ENCODE data around the gene MRPS27. TPM values are rescaled to one million over a fixed set of nuclear protein-coding genes. Genes with fewer than 3 reads are reported as not detected.

The MRPS27 gene
- total RNA-seq, 6 experiments from 2014 or later = 28.6 to 40.3 (median 36.0) TPM

DNA sequence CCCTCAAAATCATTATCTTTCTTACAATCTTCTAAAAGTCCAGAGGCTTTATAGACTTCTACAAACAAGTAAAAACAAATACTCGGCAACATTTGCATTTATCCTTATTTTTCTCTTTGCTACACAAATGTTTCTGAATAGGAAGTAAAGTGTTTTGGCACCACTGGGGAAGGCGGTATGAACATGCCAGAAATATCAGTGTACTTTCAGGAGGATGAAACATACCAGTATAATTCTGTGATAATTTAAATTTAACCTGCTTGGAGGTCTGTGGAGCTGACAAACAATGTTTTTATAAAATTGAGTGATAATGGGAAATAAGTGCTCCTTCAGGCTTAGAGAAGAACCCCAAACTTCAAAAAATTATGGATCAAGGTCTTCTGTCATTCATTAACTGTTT is 51.8 kb downstream of the MRPS27 start:
- Histone ChIP-seq H3K27ac (no peak overlapping the region), H3K4me3 (no peak overlapping the region), H3K4me1 (no peaks in the 10 kb centered on the region), H3K36me3 (peaks cover 0 to 1% (median 0%) of the 10 kb centered on the region in 4 donors), H3K9me3 (no peaks in the 10 kb centered on the region), H3K27me3 (no peaks in the 10 kb centered on the region)
- DNase-seq (no peak), ATAC-seq (no peak)
- TF ChIP-seq, protein P1, sequence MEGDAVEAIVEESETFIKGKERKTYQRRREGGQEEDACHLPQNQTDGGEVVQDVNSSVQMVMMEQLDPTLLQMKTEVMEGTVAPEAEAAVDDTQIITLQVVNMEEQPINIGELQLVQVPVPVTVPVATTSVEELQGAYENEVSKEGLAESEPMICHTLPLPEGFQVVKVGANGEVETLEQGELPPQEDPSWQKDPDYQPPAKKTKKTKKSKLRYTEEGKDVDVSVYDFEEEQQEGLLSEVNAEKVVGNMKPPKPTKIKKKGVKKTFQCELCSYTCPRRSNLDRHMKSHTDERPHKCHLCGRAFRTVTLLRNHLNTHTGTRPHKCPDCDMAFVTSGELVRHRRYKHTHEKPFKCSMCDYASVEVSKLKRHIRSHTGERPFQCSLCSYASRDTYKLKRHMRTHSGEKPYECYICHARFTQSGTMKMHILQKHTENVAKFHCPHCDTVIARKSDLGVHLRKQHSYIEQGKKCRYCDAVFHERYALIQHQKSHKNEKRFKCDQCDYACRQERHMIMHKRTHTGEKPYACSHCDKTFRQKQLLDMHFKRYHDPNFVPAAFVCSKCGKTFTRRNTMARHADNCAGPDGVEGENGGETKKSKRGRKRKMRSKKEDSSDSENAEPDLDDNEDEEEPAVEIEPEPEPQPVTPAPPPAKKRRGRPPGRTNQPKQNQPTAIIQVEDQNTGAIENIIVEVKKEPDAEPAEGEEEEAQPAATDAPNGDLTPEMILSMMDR (IDR thresholded peaks at IDR 0.05) = no peak
- TF ChIP-seq POLR2A (IDR thresholded peaks at IDR 0.05) = no peak
- 93% methylated on average over 2 of the region's 2 CpGs for WGBS (ENCODE audit: insufficient coverage, low coverage, low lambda C conversion rate, missing lambda C conversion rate)
- intact Hi-C loops (cut with DNase I) = no loop called here

DNA sequence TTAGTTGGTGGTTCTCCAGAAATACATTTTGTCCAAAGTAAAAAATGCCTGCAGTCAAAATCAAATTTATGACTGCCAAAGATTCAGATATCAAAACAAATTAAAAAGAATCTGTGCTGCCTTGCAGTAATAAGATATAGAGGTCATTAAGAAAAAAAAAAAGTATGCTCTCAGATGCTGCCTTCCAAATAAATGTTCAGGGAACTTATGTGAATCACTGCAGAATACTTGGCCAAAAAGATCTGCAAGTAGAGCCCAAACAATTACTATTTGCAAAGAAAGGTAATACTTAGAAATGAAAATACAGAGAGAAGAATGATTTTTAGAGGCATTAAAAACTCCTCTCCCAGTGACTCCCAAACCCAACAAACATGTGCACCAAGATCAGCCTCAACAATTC is 52.4 kb downstream of the MRPS27 start:
- Histone ChIP-seq H3K27ac (no peak overlapping the region), H3K36me3 (no peaks in the 10 kb centered on the region), H3K9me3 (no peaks in the 10 kb centered on the region), H3K27me3 (no peaks in the 10 kb centered on the region), H3K4me1 (no peaks in the 10 kb centered on the region), H3K4me3 (no peak overlapping the region)
- intact Hi-C loops (cut with DNase I) = no loop called here
- DNase-seq = no peak
- TF ChIP-seq, protein P1 (IDR thresholded peaks at IDR 0.05) = no peak
- no peak for TF ChIP-seq POLR2A (IDR thresholded peaks at IDR 0.05)
- ATAC-seq = no peak

DNA sequence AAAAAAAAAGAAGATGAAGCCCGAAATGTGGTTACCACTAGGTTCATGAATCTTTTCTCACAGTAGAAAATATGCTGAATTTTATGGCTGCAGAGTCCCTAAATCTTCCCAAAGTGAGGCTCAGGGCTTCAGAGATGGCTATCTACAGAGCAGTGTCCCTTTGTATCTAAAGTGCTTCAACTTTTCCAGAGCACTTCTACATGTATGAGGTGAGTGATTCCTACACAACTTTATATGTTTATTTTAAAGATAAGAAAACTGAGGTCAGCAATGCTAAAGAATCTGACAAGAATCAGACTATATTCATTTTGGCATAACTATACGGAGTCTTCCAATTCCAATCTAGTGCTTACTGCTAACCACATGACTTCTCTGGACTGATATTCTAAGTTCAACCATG is 53.2 kb downstream of the MRPS27 start:
- TF ChIP-seq, protein P1 (IDR thresholded peaks at IDR 0.05) = no peak
- TF ChIP-seq POLR2A (IDR thresholded peaks at IDR 0.05) = no peak
- Histone ChIP-seq H3K9me3 (no peaks in the 10 kb centered on the region), H3K4me3 (no peak overlapping the region), H3K27ac (no peak overlapping the region), H3K36me3 (no peaks in the 10 kb centered on the region), H3K4me1 (no peaks in the 10 kb centered on the region), H3K27me3 (no peaks in the 10 kb centered on the region)
- ATAC-seq (no peak), DNase-seq (no peak)
- 97% methylated on average over 2 of the region's 2 CpGs for WGBS (ENCODE audit: insufficient coverage, low coverage, low lambda C conversion rate, missing lambda C conversion rate)
- intact Hi-C loops (cut with DNase I) = no loop called here

DNA sequence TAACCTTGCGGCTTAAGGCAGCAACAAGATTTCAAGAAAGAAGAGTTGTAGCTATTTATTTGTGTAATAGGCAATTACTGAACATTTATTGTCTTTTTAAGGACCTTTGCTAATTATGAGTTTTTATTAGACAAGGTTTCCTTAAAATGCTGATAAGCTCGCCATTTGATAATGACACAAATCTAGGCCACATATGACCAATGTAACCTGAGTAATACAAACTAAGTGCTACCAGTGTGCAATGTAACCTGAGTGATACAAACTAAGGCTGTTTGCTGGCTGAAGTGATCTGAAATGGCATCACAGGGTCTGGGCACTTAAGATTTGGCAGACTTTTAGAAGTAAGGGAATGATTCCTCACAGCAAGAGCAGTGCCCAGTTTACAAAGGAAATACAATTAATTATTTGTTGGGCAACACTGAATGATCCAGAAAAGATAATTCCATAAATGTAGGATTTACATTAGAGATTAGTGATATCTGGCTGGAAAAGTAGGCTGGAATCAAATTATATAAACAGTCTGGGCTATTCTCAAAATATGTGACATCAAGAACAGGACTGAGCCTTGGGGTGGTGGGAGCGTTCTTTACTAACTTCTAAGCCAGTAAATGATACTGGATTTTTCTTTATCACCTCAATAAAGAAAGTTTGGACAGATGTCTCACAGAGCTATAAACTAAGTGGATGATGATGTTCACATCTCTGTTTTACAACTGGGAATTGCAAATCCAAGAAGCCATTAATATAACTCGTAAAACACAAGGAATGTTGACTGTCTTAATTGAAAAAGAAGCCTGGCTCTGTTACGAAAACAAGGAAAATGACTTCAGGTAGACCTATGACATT is 54.8 kb downstream of the MRPS27 start:
- ATAC-seq (no peak), DNase-seq (no peak)
- H3K9me3 ChIP-seq = no peaks in the 10 kb centered on the region
- H3K4me1 ChIP-seq = no peaks in the 10 kb centered on the region
- H3K27me3 ChIP-seq = no peaks in the 10 kb centered on the region
- intact Hi-C loops (cut with DNase I) = no loop called here
- no peak overlapping the region for H3K27ac ChIP-seq
- no peaks in the 10 kb centered on the region for H3K36me3 ChIP-seq
- 96% methylated on average over 5 of the region's 5 CpGs for whole genome bisulfite sequencing (ENCODE audit: insufficient coverage, low coverage, low lambda C conversion rate, missing lambda C conversion rate)
- no peak overlapping the region for H3K4me3 ChIP-seq
- TF ChIP-seq, protein P1 (IDR thresholded peaks at IDR 0.05) = no peak
- no peak for TF ChIP-seq POLR2A (IDR thresholded peaks at IDR 0.05)
